NCI-H82 (cell line): Measurements from ENCODE around the gene SFPQ.
"Not testable (repeated sequence)": the region's sequence is repeated elsewhere in the genome, so short reads cannot be mapped to it uniquely, and the experiment has no call there.

Experiments used
- DNase-seq: peaks from one replicate; lab custom pipeline; 2025; lab: John Stamatoyannopoulos, UW

SFPQ gene

DNA sequence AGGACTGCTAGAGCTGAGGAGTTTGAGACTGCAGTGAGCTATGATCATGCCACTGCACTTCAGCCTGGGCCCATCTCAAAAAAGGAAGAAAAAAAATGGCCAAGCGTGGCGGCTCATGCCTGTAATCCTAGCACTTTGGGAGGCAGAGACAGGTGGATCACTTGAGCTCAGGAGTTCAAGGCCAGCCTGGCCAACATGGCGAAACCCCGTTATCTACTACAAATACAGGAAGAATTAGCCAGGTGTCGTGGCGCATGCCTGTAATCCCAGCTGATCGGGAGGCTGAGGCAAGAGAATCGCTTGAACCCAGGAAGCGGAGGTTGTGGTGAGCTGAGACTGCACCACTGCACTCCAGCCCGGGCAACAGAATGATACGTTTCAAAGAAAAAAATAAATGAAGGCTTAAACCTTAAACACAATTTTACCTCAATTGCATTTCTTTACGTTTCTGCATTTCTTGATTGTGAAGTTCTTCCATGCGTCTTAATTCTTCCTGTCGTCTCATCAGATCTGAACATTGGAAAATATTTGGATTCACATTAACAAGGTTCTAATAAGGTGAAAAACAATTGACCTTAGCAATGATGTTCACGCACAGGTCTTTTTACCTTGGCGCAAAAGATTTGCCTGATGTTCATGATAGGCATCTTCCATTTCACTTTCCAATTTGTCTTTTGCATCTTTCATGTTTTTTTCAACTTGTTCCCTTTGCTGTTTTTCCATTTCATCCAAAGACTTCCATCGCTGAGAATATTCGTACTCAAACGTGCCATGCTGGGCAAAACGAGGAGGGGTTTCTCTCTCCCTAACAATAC is 4.2 kb downstream of the SFPQ start:
- DNase-seq = no peak

DNA sequence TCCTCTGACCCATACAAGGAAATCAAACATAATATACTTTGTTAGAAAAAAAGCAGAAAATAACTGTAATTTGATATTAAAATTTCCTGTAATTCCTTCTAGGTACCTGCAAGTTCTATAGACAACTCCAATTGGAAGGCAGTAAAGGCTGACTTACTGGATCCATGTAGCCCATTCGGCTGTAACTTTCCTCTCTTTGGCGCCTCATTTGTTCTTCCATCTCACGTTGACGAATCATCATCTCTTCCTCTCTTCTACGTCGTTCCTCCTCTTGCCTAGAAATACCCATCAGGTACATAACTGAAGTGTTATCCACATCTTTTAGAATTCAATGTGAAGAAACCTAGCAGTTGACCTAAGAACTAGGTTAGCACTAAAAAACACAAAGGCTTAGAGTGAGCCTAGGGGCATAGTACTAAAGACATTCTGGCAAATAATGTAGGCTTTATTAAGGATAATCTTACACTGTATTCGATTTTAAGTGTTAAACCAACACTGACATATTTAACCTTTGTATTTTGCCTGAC is 5.1 kb downstream of the SFPQ start:
- DNase-seq = no peak

DNA sequence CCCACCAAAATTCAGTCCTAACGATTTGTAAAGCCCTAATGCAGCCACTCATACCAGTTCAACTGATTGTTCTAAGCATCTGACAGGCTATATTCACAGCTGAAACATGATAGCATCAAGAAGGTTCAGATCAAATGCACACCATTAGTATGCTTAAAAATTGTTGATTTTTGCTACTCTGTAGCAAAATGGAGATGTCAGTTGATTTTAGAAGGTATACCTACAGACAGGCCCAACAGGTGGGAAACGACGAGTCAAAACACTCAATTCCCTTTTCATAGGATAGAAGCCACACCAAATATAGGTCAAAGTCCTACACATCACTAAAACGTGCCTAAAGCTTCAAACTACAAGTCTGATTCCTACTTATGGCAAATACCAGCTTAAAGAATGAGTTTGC is 6.7 kb downstream of the SFPQ start:
- DNase-seq = no peak

DNA sequence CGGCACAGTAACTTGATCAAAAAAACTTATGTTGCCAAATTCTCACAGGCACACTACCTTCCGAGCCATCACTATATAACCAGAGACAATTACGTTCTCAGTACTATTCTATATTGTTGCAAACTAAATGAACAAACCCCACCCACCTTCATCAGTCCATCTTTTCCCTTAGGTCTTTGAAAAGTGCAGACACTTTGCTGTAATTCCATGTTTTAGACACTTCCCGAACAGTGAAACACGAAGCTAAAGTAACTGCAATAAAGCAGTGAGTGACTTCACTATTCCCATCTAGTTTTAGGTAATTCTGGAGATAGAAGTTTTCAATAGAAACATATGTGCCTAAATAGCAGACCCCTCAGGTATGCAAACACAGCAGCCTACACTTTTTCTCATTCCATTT is 7.7 kb downstream of the SFPQ start:
- no peak for DNase-seq

DNA sequence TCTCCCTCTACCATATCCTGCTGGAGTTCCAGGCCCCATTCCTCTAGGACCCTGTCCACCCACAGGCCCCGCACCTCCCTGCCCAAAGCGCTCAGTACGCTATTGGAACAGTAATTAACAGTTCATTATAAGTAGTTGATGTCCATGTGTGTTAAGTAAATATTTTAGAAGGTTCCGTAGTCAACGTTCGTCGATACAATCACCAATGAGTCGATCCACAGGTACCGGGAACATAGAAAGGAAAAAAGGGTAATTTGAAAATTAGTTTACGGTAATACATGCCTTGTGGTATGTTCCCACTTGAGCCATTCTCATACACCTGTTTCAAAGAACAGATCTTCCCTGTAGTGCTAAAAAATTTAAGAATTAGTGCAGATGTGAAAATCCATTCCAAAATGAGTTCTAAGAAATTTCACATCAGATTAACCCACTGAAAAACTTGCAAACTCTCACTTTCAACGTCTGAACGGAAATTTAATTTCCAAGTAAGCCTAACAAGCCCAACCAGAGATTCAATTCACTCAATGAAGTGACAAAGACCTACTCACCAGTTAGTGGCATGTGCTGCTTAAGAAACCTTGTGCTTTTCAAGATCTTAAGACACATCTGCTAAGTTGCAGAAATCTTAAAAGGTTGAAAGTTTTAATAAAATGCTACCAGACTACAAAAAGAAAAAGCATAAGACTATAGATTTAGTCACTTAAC is 8.3 kb downstream of the SFPQ start:
- DNase-seq = no peak

DNA sequence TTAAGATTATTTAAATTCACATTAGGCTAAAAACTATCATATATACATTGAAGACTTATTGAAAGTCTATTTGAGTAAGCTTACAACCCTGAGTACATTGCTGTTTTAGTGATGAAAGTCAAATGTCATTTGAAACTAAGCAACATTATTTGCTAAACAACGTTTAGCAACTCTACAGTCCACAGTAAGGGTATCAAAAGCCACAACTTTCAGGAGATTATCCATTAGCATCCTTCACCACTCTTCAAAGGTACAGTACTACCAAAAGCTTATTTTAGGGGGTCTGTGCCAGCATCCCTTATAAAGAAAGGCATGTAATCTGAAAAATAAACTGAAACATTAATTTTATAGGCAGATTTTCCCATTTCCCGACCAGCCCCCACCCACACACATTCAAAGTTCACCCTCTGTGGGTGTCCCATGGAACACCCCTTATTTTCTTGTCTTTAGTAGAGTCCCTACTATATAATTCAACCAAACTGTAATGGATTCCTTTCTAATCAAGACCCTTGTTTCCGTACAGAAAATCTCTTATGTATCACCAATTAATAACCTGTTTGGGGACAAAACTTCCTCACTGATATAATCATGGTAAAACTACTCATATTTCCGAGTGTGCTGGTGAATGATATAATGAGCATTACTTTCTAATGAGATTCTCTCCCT is 11.0 kb downstream of the SFPQ start:
- no peak for DNase-seq

DNA sequence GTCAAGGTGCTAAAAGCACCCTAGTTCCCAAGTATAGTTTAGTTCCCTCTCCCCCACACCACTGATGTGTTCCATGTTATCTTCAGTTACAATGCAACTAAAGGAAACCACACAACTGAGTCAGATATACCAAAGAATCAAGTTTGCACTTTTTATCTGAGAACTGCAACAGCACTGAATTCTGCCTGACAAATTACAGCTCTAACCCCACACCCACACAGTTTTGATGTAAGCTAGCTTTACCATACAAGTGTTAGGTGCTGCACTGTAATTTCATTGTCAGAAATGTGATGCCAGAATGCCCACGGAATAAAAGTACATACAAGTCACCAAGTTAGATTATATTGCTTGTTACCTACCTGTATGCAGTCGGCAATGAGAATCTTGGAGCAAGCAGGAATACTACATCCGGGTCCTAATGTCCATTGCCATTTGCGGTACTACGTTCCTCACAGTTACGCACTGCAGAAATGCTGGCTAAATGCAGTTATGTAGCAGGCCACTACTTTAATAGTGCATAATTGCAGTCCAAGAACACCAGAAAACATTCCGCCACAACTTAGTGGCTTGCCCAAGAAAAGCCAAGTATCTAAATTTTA is 12.1 kb downstream of the SFPQ start:
- no peak for DNase-seq

DNA sequence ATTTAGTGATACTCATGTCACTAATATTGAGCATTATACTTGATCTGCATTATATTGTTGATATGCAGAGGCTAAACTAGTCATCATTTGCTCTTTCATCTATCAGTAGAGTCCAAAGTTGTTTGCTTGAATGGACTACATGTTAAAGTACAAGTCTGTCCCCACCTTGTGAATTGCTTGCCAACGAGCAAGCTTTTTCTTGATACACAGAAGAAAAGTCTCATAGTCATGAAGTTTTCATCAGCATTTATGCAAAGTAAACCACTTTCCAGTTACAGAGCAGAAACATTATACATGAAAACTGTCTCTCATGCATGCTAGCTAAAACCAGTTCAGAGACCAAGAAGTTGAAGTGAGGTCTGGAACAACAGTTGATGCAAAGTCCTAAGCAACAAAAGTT is 13.0 kb downstream of the SFPQ start:
- DNase-seq = no peak

DNA sequence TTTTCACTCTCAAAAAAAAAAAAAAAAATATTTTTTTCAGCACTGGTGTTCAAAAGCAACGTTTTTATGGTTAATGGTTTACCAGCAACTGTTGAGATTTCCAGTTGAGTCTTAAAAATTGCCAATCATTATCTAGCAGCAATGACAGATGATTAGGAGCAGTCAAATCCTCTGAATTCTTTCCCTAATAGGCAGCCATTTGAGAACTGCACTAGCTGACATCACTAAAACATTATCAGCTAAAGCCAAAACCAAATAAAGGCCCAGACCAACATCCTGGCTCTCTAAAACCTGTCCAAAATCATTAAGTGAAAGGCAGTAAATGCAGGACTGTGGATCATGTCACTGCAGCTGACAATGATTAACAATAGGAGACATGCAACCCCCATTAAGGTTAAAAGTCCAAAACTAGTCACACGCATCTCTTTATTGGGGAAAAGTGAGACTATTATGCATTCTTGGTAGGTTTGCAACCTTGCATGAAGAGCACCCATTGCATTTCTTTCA is 14.0 kb downstream of the SFPQ start:
- DNase-seq = no peak

DNA sequence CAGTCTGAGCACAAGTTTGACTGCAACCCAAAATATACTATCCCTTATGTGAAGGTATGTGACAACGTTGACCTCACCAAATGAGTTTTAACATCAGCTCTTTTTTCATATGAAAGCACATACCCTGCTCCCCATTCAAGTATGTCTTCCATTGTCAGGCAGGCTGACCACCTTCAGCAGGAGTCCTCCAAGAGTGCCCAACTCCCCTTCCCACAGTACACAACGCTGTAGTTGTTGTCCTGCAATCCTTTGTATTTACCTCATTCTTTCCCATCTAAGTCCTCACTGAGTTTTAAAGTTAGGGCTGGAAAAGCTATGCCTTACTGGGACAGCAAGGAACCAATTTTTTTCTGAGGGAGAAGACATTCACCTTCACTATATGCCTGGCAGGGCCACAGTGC is 14.7 kb downstream of the SFPQ start:
- no peak for DNase-seq

DNA sequence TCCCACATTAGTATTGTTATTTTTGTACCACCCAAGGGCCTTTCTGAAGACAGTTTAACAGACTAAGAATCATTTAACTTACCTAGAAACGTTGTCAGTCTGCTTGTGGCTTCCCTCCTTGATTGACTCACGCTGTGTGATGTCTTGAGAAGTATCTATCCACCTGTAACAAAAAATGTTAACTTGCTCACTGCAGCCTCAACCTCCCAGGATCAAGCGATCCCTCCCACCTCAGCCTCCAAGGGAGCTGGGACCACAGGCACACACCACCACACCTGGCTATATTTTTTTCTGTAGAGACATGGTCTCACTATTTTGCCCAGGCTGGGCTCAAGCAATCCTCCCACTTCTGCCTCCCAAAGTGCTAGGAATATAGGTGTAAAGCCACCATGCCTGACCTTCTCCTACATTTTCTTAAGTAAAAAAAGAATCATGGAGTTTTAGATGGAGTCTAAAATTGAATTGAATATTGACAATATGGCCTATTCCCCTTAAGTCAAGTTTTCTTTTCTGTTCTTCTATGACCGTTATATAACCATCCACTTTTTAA is 15.6 kb downstream of the SFPQ start:
- no peak for DNase-seq

DNA sequence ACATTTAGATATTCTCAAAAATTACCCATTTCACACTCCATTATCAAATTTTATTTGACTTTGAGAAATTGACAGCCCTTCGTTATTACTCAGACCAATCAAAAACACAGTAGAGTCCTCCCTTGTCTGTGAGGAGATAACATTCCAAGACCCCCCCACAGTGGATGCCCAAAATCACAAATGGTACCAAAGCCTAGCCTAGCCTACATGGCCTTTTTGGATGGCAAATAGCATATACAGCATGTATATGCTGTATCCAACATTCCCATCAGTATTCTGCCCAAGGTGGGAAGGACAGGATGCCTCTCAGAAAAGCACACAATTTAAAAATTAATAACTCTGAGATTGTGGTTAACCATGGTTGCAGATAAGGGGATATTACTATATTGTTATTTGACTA is 17.3 kb downstream of the SFPQ start:
- peak; percentile 26 for DNase-seq

DNA sequence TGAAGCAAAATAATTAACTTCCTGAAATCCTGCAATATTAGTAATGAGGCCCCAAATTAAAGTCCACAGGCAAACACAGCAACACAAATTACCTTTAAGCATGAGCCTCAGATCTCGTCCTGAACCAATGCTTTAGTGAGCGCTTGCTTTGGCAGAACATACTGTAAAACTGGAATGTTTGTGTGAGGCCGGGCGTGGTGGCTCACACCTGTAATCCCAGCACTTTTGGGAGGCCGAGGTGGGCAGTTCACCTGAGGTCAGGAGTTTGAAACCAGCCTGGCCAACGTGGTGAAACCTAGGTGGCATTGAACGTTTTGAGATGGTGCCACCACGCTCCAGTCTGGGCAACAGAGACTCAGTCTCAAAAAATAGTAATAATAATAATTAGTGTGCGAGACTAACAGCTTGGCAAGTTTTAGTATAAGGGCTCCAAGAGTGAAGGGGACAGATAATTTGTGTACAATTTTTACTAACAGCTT is 17.8 kb downstream of the SFPQ start:
- peak; percentile 45 for DNase-seq

DNA sequence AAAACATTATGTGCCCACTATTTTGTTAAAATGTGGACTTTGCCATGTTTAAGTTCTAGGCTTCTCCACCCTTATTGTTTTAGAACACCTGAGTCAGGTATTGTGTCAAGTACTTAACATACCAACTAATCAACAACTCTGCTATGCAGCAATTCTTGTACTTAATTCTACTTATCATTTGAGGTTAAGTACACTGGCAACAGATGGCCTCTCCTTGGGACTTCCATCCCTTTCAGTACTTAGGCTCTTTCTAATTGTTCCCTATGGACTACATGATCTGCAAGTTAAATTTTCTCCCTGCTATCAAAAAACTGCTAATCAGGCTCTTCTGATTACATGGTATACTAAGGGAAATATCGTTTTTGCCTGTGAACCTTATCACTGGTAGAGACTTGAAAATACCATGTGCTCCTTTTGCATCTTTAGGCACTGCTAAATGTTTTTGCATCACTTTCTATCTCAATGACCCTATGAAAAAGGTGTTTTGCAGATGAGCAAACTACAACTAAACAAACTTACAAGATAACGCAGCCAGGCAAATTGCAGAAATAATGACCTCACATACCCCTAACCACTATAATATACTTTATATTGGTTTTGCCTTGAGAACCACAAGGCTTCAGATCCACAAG is 18.9 kb downstream of the SFPQ start:
- peak; percentile 90 for DNase-seq

DNA sequence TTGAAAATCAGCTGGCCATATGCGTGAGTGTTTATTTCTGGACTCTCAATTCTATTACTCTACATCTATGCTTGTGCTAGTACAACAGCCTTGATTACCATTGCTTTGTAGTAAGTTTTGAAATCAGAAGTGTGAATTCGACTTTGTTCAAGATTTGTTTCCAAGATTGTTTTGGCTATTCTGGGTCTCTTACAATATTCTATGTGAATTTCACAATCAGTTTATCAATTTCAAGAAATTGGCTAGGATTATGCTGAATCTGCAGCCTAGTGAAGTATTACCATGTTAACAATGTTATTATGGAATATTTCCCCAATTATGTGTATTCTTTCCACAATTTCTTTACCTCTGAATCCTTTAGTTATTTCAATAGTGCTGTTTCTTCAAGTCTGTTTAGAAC is 19.5 kb downstream of the SFPQ start:
- DNase-seq = no peak

DNA sequence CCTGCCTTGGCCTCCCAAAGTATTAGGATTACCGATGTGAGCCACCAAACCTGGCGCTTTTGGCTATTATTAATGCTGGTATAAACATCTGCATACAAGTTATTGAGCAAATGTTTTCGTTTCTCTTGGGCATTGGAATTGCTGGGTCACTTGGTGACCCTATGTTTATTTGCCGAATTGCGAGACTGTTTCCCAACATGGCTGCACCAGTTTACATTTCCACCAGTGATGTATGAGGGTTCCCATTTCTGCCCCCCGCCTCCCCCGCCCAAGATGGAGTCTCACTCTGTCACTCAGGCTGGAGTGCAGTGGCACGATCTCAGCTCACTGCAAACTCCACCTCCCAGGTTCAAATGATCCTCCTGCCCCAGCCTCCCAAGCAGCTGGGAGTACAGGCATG is 20.9 kb downstream of the SFPQ start:
- DNase-seq = no peak

DNA sequence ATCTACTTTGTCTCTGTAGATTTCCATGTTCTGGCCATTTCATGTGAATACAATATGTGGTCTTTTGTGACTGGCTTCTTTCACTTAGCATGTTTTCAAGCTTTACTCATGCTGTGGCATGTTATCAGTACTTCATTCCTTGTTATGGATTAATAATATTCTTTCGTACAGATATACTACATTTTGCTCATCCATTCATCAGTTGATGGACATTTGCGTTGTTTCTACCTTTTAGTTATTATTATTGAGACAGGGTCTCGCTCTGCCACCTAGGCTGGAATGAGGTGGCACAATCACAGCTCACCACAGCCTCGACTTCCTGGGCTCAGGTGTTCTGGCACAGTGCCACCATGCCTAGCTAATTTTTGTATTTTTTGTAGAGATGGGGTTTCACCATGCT is 21.4 kb downstream of the SFPQ start:
- DNase-seq = no peak

DNA sequence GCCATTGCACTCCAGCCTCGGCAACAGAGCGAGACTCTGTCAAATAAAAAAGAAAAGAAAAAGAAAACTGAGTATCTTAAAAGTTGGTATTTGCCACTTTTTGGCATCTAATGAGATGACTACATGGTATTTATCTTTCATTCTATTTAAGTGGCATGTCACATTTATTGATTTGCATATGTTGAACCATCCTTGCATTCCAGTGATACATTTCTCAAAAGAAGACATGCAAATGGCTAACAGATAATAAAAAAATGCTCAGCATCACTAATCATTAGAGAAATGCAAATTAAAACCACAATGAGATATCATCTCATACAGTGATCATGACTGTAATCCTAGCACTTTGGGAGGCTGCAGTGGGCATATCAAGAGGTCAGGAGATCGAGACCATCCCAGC is 28.1 kb downstream of the SFPQ start:
- no peak for DNase-seq

DNA sequence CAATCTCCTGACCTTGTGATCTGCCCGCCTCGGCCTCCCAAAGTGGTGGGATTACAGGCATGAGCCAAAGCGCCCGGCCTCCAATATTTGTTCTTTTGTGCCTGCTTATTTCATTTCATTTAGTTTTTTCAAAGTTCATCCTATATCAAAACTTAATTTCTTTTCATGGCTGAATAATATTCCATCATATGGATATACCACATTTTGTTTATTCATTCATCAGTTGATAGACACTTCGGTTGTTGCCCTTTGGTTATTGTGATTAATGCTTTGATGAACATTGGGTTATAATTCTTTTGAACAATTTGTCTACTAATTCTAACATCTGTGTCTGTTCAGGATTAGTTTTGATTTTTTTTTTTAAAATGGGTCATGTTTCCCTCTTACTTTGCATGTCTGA is 41.7 kb downstream of the SFPQ start:
- DNase-seq = no peak

DNA sequence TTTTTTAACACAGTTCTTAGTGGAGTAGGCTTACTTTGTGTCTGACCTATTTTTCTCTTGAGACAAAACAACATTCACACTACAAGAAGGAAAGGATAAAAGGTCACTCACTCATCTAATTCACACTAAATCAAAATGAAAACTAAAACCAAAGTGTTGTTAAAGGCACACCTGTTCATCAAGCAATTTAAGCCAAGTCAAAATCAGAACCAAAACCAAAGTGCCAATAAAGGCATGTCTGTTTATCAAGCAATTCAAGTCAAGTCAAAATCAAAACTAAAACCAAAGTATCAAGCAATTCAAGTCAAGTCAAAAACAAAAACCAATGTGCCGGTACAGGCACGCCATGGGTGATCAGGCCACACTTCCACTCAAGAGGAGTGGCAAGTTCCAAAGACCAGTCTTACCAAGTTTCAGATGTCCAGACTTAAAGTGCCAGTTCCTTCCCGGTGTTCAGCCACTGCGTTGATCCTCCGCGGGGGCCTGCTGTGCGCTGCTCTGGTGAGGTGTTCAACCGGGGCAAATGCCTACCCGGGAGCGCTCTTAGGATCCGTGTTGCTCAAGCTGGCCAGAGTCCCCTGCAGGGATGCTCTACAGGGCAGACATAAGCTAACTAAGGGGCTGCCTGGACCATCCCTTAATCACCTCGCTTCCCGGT is 46.9 kb downstream of the SFPQ start:
- DNase-seq = not testable (repeated sequence)
